Right lobe of liver (tissue), 6 donors: ENCODE results near the gene GABPB2. TPM values are rescaled to one million over a fixed set of nuclear protein-coding genes. Genes with fewer than 3 reads are reported as not detected.

Source experiments
- ATAC-seq, 4 donors: fragments of 200-7000 bp; cut with Tn5 transposase; one replicate each; pipeline ENCODE4 v1.9.1; 2020; ENCODE audit warnings: mild to moderate bottlenecking in 4 of 4, moderate library complexity in 4 of 4
- DNase-seq, 3 donors: peaks; one replicate each; pipeline ENCODE4 v3.0.0-alpha.2; 2020
- H3K27ac ChIP-seq, 3 donors: fragments of 200-600 bp; one replicate each; pipeline ENCODE4 v1.8.0; 2022
- H3K27me3 ChIP-seq, 2 donors: fragments of 200-600 bp; one replicate each; pipeline ENCODE4 v1.8.0; 2022
- H3K36me3 ChIP-seq, 4 donors: fragments of 200-600 bp; sonication (generic) in 1 of 4; one replicate each; pipeline versions ENCODE4 v1.5.1 to v1.8.0; 2017 to 2022; ENCODE audit warnings: control low read depth in 1 of 4
- H3K4me1 ChIP-seq, 4 donors: fragments of 200-600 bp; sonication (generic) in 1 of 4; one replicate each; pipeline versions ENCODE4 v1.5.1 to v1.8.0; 2017 to 2022; ENCODE audit warnings: control low read depth in 1 of 4
- H3K4me3 ChIP-seq, 3 donors: fragments of 200-600 bp; one replicate each; pipeline ENCODE4 v1.8.0; 2022
- H3K9me3 ChIP-seq, 4 donors: fragments of 200-600 bp; sonication (generic) in 1 of 4; one replicate each; pipeline versions ENCODE4 v1.5.1 to v1.8.0; 2017 to 2022; ENCODE audit warnings: control low read depth in 1 of 4
- CTCF ChIP-seq, 4 donors: fragments of 200-600 bp in 3 of 4; fragments of 450-650 bp in 1 of 4; IDR thresholded peaks; one replicate each; pipeline versions ENCODE4 v1.5.1 to v1.8.0; 2016 to 2022; ENCODE audit warnings: antibody characterized with exemption in 4 of 4, mild to moderate bottlenecking in 2 of 4
- POLR2A ChIP-seq: fragments of 450-650 bp; IDR thresholded peaks from one replicate; pipeline ENCODE4 v1.6.1; 2017; ENCODE audit warnings: antibody characterized with exemption, mild to moderate bottlenecking
- WGBS: methylation state at CpG from one replicate; pipeline ENCODE4 v1.1.6; 2018; ENCODE audit warnings: low coverage, low lambda C conversion rate; ENCODE audit not compliant: insufficient coverage; ENCODE audit errors: missing lambda C conversion rate; 5-methylcytosine and 5-hydroxymethylcytosine counted together
- intact Hi-C, 2 donors: fragments of 100-400 bp; cut with DNase I; formaldehyde crosslinking; loops; one replicate each; pipeline versions ENCODE4 v1.11.2 to v1.14.1; 2022
- total RNA-seq, 6 experiments: library from RNA; depleted of rRNA in 2 of 6; stranded (reverse); fragments of >200 nt in 2 of 6; fragmentation: NEBNext Ultra II Directional in 3 of 6; extraction: Animal tissue kit (Norgen Biotek cat#: 25700) in 3 of 6; gene quantifications; one replicate each; pipeline versions ENCODE4 v1.1.0 to v1.2.4, GENCODE V29; 2016 to 2023
- donor health status: DM: no; HTN: yes; CAD: no.
- donor health status: DM: no; HTN: no; CAD: no.
- donor health status: DM: no; HTN: no; CAD: no.
- donor health status: DM: no; HTN: yes; CAD: no.
- donor health status: DM: no; HTN: yes; CAD: no.

Gene GABPB2
- total RNA-seq, 6 experiments from 2014 or later: 2.0 to 6.5 (median 5.0) TPM

DNA sequence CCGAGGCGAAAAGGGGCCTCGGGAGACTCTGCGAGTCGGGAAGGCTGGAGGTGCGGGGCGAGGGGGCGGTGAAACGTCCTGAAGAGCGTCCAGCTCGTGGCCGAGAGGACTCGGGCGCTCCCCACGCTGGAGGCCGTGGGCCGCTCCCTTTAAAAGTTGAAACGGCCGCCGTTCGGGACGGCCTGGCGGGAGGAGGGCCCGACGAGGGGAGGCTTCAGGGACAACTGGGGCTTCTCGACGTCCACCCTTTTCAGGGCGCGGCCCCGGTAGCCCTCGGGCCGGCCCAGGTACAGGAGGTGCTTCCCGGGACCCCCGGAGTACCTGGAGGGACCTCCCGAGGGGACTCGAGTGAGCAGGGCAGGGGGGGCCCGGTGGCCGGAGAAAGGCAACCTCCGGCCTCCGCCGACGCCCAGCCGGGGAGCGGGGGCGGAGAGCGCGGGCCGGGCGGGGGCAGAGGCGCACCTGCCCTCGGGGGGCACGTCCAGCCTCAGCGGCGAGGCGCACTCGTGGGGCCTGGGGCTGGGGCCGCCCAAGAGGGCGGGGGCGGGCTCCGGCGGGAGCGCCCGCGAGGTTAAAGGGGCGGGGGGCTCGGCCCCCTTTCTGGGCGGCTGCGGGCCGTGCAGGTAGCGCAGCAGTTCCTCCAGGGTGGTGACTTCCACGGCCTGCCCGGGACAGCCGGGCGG, 61.9 kb downstream of the GABPB2 start:
- H3K27me3 ChIP-seq: no peaks in the 10 kb centered on the region
- no peak overlapping the region for H3K27ac ChIP-seq
- no peaks in the 10 kb centered on the region for H3K9me3 ChIP-seq
- DNase-seq: no peak
- intact Hi-C loops: no loop called here
- TF ChIP-seq POLR2A (no peak), CTCF (IDR thresholded peaks at IDR 0.05) (no peak)
- no peak overlapping the region for H3K4me3 ChIP-seq
- H3K4me1 ChIP-seq: no peaks in the 10 kb centered on the region
- no peaks in the 10 kb centered on the region for H3K36me3 ChIP-seq
- ATAC-seq: no peak
- 78% methylated on average over 36 of the region's 74 CpGs for WGBS

GRCh38 chr1:151133018-151133806, 62.7 kb downstream of the GABPB2 start:
- intact Hi-C loops: no loop called here
- TF ChIP-seq POLR2A (no peak), CTCF (IDR thresholded peaks at IDR 0.05) (no peak)
- no peak for DNase-seq
- no peak overlapping the region for H3K27ac ChIP-seq
- H3K36me3 ChIP-seq: no peaks in the 10 kb centered on the region
- WGBS: 85% methylated on average over 5 of the region's 65 CpGs
- no peaks in the 10 kb centered on the region for H3K9me3 ChIP-seq
- no peaks in the 10 kb centered on the region for H3K4me1 ChIP-seq
- no peak for ATAC-seq
- H3K4me3 ChIP-seq: no peak overlapping the region
- no peaks in the 10 kb centered on the region for H3K27me3 ChIP-seq

- H3K4me1 ChIP-seq: no peaks in the 10 kb centered on the region
- H3K9me3 ChIP-seq: no peaks in the 10 kb centered on the region
- 92% methylated on average over 2 of the region's 3 CpGs for WGBS
- TF ChIP-seq POLR2A (no peak), CTCF (IDR thresholded peaks at IDR 0.05) (no peak)
- ATAC-seq (peak; percentile 36 to 60 (median 53)), DNase-seq (no peak)
- H3K4me3 ChIP-seq: no peak overlapping the region
- no peak overlapping the region for H3K27ac ChIP-seq
- no peaks in the 10 kb centered on the region for H3K27me3 ChIP-seq
- no peaks in the 10 kb centered on the region for H3K36me3 ChIP-seq
- intact Hi-C loops: no loop called here
These were observed 63.8 kb downstream of the GABPB2 start for GRCh38 chr1:151134396-151134795.

DNA sequence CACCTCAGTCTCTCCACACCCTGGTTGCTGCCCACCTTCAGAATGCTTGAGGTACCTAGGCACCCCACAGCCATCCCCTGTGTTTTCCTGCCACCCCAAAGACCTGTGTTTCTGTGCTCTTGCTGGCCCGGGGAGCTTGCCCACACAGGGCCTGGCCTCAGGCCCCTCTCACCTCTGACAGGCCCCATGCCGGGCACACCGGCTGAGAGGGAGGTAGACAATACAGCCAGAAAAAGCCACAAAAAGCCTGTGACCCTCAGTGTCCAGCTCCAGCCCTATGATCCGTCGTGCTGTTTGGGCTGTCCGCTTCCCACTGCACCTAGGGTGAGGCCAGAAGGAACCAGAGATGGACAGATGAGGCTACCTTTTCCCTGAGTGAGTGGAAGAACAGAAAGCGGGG, 64.4 kb downstream of the GABPB2 start:
- 100% methylated on average over 2 of the region's 7 CpGs for WGBS
- H3K27ac ChIP-seq: no peak overlapping the region
- DNase-seq: no peak
- no peak for ATAC-seq
- no peaks in the 10 kb centered on the region for H3K27me3 ChIP-seq
- H3K4me3 ChIP-seq: no peak overlapping the region
- no peaks in the 10 kb centered on the region for H3K4me1 ChIP-seq
- no peaks in the 10 kb centered on the region for H3K9me3 ChIP-seq
- TF ChIP-seq CTCF (IDR thresholded peaks at IDR 0.05) (no peak), POLR2A (no peak)
- H3K36me3 ChIP-seq: no peaks in the 10 kb centered on the region
- intact Hi-C loops: no loop called here
